Keratinocyte (primary cell): ENCODE data around the gene KRT4.

Experiments
- CTCF ChIP-seq, 3 experiments: IDR thresholded peaks in 1 of 3; conservative IDR thresholded peaks in 1 of 3; optimal IDR thresholded peaks in 1 of 3; 2 replicates in 2 of 3; 3 replicates in 1 of 3; pipeline versions ENCODE3 to v1.5.1; 2011; ENCODE audit warnings: low read length in 3 of 3, mild to moderate bottlenecking in 3 of 3, moderate library complexity in 2 of 3, control low read depth in 1 of 3, inconsistent platforms in 1 of 3; ENCODE audit not compliant: insufficient read depth in 2 of 3; ENCODE audit errors: extremely low read depth in 1 of 3
- EZH2 ChIP-seq: IDR thresholded peaks from one replicate; pipeline ENCODE4 v1.6.1; 2012; ENCODE audit warnings: inconsistent platforms, mild to moderate bottlenecking, low read length, moderate library complexity

GRCh38 chr12:52765702-52766101 is 48.2 kb downstream of the KRT4 start:
- TF ChIP-seq EZH2 = no peak
- TF ChIP-seq CTCF (optimal IDR thresholded peaks at IDR 0.05 in 1 of 3, IDR thresholded peaks at IDR 0.05 in 1 of 3, conservative IDR thresholded peaks at IDR 0.05 in 1 of 3; ENCODE audit: extremely low read depth in 1 of 3, insufficient read depth in 2 of 3, low read length in 3 of 3) = no peak
